ENCODE results near the gene MYO19. TPM values are rescaled to one million over a fixed set of nuclear protein-coding genes. Genes with fewer than 3 reads are reported as not detected.
A peak's percentile ranks its signal among the peaks of the same experiment; 100 is the strongest.

The MYO19 gene
- total and polyA plus RNA-seq, 9 of the 15 experiments (the other 6 are each of a cell fraction or from before 2014, with no cell fraction given) = 21.6 to 176 (median 129) TPM

DNA sequence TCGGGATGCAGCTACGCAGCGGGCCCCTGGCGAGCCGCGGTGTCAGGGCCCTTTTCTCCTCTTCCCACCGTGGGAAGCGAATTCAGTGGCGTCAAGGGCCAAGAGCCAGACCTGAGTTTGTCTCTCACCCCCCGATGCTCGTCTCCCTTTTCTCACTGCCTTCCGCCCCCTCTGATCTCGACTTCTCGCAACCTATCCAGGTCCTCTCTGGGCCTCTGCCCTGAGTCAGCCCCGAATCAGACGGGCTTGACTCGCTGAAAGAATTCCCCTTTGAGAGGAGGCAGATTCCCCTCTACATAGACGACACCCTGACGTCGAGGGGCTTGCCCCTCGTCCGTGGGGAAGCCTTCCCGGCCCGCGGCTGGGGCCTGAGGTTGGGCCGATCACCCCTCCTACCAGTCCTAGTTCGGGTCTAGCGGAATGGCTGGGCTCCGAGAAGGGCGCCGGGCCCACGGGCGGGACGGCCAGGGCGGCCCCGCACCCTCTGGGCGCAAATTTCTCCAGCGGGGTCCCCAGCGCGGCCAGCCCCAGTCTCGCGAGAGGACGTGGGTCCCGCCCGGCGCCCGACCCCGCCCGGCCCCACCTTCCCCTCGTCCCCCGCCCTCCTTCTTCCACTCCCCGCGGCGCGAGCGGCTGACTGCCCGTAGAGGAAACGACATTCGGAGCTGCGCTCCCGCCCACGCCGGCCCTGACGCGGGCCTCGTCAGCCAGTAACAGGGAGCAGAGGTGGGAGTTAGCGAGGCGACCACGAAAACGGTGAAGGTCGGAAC, 9.8 kb upstream of the MYO19 start, which contains the start of gene GGNBP2 (continued):
- TF ChIP-seq E2F5 (CRISPR knock-in tag; IDR thresholded peaks at IDR 0.05) (no peak), SNIP1 (IDR thresholded peaks at IDR 0.05; ENCODE audit: low read depth) (no peak), SMARCE1 (IDR thresholded peaks at IDR 0.05) (no peak; the same call in 1 of the 2 replicates), ZNF830 (CRISPR knock-in tag; IDR thresholded peaks at IDR 0.05) (no peak), KLF16 (IDR thresholded peaks at IDR 0.05) (no peak), KAT7 (CRISPR knock-in tag; IDR thresholded peaks at IDR 0.05; ENCODE audit: borderline replicate concordance) (no peak), GTF2A2 (tag; IDR thresholded peaks at IDR 0.05) (no peak), ZBED1 (IDR thresholded peaks at IDR 0.05) (no peak), LCOR (CRISPR knock-in tag; IDR thresholded peaks at IDR 0.05) (no peak), NR2C2 (CRISPR knock-in tag; IDR thresholded peaks at IDR 0.05) (no peak), NR2C2 (tag; IDR thresholded peaks at IDR 0.05) (no peak; the same call in 1 of the 2 replicates), RBBP5 (IDR thresholded peaks at IDR 0.05; ENCODE audit: borderline replicate concordance, insufficient read depth, low read length, poor library complexity, severe bottlenecking) (peak; percentile 82), ZFP91 (CRISPR knock-in tag; IDR thresholded peaks at IDR 0.05) (no peak), GTF3C2 (IDR thresholded peaks at IDR 0.05; ENCODE audit: borderline replicate concordance, extremely low read depth, insufficient read length) (no peak), DEAF1 (CRISPR knock-in tag; IDR thresholded peaks at IDR 0.05) (no peak), TFAP4 (CRISPR knock-in tag; IDR thresholded peaks at IDR 0.05; ENCODE audit: borderline replicate concordance) (0 out of 2 replicates have a peak, but pooled peaks have one; percentile 31)
- TF ChIP-seq, protein P1, sequence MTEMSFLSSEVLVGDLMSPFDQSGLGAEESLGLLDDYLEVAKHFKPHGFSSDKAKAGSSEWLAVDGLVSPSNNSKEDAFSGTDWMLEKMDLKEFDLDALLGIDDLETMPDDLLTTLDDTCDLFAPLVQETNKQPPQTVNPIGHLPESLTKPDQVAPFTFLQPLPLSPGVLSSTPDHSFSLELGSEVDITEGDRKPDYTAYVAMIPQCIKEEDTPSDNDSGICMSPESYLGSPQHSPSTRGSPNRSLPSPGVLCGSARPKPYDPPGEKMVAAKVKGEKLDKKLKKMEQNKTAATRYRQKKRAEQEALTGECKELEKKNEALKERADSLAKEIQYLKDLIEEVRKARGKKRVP (CRISPR knock-in tag; IDR thresholded peaks at IDR 0.05) = no peak
- TF ChIP-seq, protein P2, sequence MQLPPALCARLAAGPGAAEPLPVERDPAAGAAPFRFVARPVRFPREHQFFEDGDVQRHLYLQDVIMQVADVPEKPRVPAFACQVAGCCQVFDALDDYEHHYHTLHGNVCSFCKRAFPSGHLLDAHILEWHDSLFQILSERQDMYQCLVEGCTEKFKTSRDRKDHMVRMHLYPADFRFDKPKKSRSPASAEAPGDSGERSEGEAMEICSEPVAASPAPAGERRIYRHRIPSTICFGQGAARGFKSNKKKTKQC (CRISPR knock-in tag; IDR thresholded peaks at IDR 0.05) = peak; percentile 45; the same call in 1 of the 2 replicates

Data from K562 (cell line).